GM19324 (cell line): ENCODE measurements around the gene OAS2.
"Not testable (repeated sequence)": the region's sequence is repeated elsewhere in the genome, so short reads cannot be mapped to it uniquely, and the experiment has no call there.

Experiments
- ATAC-seq: cut with Tn5 transposase; IDR thresholded peaks from one replicate; pipeline ENCODE4 v1.9.1; 2021; ENCODE audit warnings: mild to moderate bottlenecking, moderate library complexity; ENCODE audit not compliant: unreplicated experiment, low FRiP score

Gene OAS2

DNA sequence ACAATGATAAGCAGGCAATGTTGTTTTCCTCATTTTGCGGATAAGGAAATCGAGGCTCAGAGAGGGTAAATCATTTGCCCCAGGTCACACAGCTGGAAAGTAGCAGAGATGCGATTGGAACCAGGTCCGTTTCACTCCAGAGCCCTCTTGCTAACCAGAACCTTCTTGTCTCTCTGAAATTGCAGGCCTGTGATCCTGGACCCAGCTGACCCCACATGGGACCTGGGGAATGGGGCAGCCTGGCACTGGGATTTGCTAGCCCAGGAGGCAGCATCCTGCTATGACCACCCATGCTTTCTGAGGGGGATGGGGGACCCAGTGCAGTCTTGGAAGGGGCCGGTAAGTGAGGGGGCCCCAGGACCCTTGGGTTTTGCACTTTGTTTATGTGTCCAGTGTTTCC lies 30.6 kb upstream of the OAS2 start:
- no peak for ATAC-seq

- ATAC-seq: no peak
These were observed 29.5 kb upstream of the OAS2 start for GRCh38 chr12:112948806-112949205.

GRCh38 chr12:112950701-112951100 lies 27.6 kb upstream of the OAS2 start:
- ATAC-seq: no peak

DNA sequence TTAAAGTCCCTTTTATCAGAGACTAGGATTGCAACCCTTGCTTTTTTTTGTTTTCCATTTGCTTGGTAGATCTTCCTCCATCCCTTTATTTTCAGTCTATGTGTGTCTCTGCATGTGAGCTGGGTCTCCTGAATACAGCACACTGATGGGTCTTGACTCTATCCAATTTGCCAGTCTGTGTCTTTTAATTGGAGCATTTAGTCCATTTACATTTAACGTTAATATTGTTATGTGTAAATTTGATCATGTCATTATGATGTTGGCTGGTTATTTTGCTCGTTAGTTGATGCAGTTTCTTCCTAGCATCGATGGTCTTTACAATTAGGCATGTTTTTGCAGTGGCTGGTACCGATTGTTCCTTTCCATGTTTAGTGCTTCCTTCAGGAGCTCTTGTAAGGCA lies 21.2 kb upstream of the OAS2 start:
- not testable (repeated sequence) for ATAC-seq

DNA sequence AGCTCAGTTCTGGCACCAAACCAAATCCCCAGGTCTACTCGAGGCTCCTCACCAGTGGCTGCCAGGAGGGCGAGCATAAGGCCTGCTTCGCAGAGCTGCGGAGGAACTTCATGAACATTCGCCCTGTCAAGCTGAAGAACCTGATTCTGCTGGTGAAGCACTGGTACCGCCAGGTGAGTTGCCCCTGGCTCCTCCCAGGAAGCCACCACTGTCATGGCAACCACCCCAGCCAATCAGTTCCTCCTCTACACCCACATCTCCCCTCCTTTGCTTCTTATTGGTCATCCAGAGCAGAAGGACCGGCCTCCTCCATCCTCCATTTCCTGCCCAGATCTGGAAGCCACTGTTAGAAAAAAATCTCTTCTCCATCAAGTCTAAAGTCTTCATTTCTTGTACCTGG lies 17.2 kb upstream of the OAS2 start:
- no peak for ATAC-seq

- no peak for ATAC-seq
These were observed 16.8 kb upstream of the OAS2 start for GRCh38 chr12:112961536-112961935.

GRCh38 chr12:112962561-112962960 lies 15.8 kb upstream of the OAS2 start:
- no peak for ATAC-seq

DNA sequence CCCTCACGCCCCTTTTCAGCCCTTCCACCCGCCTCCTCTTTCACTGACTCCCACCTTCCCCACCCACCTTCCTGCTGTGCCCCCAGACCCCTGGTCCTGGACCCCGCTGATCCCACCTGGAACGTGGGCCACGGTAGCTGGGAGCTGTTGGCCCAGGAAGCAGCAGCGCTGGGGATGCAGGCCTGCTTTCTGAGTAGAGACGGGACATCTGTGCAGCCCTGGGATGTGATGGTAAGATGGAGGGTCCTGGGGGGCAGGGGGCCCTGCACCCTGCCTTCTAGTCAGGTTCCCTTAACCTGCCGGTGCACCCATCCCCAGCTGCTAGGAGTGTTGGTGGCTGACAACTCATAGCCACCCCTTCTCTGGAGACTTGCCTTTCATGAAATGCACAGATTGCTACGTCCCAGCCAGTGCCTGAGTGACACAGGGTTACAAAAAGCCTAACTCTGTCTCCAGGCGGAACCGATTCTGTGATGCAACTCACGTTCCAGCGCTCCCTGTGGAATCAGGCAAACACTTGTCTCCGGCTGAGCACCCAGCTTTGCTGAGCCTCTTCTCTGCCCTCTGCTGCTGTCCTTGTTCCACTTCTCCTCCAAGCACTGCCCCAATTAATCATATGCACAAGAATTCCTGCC lies 15.0 kb upstream of the OAS2 start:
- no peak for ATAC-seq

- no peak for ATAC-seq
These were observed 14.2 kb upstream of the OAS2 start for GRCh38 chr12:112964067-112964670.

DNA sequence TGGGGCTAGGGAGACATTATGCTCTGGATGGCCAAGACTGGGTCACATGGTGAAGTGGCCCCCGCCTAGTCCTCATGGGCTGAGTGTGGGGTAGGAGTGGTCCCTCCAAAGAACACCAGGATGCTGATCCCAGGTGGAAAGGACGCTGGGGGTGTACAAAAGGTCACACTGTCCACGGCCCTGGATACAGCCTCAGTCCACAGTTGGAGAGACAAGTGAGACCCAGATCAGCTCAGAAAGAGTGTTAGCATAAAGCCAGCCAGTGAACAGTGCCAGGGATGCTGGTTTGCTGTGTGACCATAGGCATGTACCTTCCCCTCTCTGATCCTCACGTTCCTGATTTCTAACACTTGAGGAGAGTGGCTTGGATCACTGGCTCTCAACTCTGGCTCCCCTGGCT lies 13.4 kb upstream of the OAS2 start:
- no peak for ATAC-seq

GRCh38 chr12:112965643-112966042 lies 12.7 kb upstream of the OAS2 start:
- ATAC-seq: no peak

DNA sequence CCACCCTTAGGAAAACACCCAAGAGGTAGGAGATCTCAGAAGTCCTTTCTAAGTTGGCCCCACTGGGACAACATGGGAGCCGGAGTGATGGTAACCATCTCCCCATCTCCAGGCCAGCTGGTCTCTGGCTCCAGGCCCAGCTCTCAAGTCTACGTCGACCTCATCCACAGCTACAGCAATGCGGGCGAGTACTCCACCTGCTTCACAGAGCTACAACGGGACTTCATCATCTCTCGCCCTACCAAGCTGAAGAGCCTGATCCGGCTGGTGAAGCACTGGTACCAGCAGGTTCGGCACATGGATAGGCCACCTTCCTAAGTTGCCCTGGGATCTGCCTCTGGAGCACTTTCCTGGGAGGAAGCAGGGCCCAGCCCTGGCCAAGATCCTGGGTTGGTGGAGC lies 11.0 kb upstream of the OAS2 start:
- ATAC-seq: no peak

DNA sequence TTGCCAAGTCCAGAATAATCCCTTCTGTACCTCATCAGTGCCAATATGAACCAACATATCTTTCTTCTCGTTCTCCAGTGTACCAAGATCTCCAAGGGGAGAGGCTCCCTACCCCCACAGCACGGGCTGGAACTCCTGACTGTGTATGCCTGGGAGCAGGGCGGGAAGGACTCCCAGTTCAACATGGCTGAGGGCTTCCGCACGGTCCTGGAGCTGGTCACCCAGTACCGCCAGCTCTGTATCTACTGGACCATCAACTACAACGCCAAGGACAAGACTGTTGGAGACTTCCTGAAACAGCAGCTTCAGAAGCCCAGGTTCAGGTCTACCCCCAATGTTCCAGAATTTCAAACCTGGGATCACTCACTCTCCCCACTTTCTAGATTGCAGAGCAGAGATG lies 10.5 kb upstream of the OAS2 start:
- ATAC-seq: no peak

DNA sequence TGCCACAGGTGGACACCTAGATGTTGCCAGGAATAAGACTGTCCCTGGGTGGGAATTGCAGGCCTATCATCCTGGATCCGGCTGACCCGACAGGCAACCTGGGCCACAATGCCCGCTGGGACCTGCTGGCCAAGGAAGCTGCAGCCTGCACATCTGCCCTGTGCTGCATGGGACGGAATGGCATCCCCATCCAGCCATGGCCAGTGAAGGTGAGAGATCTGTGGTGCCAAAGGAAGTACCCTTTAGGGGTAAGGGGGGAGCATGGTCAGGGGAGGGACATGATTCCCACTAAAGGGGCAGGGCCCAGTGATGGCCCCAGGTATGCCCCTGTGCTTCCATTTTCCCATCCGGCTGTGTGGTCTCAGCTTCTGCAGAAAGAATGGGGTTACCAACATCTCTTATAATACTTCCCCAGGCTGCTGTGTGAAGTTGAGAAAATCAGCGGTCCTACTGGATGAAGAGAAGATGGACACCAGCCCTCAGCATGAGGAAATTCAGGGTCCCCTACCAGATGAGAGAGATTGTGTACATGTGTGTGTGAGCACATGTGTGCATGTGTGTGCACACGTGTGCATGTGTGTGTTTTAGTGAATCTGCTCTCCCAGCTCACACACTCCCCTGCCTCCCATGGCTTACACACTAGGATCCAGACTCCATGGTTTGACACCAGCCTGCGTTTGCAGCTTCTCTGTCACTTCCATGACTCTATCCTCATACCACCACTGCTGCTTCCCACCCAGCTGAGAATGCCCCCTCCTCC lies 8.6 kb upstream of the OAS2 start:
- no peak for ATAC-seq

DNA sequence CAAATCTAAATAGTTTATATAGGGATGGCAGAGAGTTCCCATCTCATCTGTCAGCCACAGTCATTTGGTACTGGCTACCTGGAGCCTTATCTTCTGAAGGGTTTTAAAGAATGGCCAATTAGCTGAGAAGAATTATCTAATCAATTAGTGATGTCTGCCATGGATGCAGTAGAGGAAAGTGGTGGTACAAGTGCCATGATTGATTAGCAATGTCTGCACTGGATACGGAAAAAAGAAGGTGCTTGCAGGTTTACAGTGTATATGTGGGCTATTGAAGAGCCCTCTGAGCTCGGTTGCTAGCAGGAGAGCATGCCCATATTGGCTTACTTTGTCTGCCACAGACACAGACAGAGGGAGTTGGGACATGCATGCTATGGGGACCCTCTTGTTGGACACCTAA lies 7.9 kb upstream of the OAS2 start:
- no peak for ATAC-seq

GRCh38 chr12:112971248-112971647 lies 7.1 kb upstream of the OAS2 start:
- ATAC-seq: no peak

DNA sequence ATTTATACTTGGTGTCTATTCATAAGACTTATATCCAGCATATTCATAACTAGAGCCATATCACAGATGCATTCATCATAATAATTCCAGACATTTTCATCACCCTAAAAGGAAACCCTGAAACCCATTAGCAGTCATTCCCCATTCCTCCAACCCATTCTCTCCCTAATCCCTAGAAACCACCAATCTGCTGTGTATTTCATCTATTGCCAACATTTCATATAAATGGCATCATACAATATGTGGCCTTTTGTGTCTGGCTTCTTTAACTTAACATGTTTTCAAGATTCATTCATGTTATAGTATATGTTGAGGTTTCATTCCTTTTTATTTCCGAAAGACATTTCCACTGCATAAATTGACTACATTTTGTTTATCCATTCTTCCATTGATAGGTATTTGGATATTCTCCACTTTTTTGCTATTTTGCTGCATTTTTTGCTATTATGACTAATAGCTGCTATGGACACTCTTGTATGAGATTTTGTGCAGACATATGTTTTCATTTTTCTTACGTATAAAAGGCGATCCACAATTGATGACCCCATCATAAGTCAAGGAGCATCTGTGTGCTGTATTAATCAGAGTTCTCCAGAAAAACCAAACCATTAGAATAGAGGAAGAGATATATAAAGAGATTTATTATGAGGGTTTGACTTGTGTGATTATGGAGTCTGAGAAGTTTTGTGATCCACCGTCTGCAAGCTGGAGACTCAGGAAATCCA lies 5.1 kb upstream of the OAS2 start:
- ATAC-seq: no peak

DNA sequence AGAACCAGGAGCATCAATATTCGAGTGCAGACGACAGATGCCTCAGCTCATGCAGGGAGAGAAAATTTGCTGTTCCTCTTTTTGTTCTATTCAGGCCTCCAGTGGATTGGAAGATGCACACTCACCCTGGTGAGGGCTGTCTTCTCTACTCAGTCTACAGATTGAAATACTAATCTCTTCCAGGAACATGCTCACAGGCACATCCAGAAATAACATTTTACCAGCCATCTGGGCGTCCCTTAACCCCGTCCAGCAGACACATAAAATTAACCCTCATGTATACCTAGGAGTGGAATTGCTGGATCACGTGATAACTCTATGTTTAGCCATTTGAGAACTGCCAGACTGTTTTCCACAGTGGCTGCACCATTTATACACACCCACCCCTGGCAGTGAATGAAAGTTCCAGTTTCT lies 4.5 kb upstream of the OAS2 start:
- no peak for ATAC-seq

GRCh38 chr12:112974904-112975303 lies 3.4 kb upstream of the OAS2 start:
- ATAC-seq: no peak

DNA sequence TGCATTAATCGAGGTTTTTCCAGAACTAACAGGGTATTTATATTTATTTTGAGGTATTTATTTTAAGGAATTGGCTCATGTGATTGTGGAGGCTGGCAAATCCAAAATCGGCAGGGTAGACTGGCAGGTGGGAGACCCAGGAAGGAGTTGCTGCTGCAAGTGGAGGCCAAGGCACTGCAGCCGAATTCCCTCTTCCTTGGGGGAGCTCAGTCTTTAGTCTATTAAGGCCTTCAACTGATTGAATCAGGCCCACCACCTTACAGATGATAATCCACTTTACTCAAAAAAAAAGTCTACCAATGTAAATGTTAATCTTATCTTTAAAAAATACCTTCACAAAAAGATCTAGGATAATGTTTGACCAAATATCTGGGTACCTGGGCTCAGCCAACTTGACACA lies 1.2 kb upstream of the OAS2 start:
- no peak for ATAC-seq

- ATAC-seq: no peak
These were observed 678 bp upstream of the OAS2 start for GRCh38 chr12:112977641-112978040.
